Eye (tissue), 1 donor: ENCODE data around the gene ANKAR.
"Not testable (repeated sequence)": the region's sequence is repeated elsewhere in the genome, so short reads cannot be mapped to it uniquely, and the experiment has no call there.

Source experiments
- DNase-seq: peaks from one replicate; pipeline ENCODE4 v3.0.0-alpha.2; 2015

Gene ANKAR

GRCh38 chr2:189661148-189661956 lies 13.1 kb upstream of the ANKAR start, which contains the start of gene ASNSD1:
ASNSD1 (plus strand) TSS chr2:189661459; CDS start chr2:189666133, 4,674 bp downstream.
- DNase-seq: peak; percentile 100

GRCh38 chr2:189661957-189662321 lies 12.5 kb upstream of the ANKAR start:
- DNase-seq: no peak

GRCh38 chr2:189662669-189663226 lies 11.7 kb upstream of the ANKAR start:
- DNase-seq: no peak

GRCh38 chr2:189663319-189663718 lies 11.2 kb upstream of the ANKAR start:
- not testable (repeated sequence) for DNase-seq

GRCh38 chr2:189669913-189670312 lies 4.6 kb upstream of the ANKAR start:
- no peak for DNase-seq

- DNase-seq: no peak
Observed at GRCh38 chr2:189673661-189674373, 653 bp upstream of the ANKAR start.

- no peak for DNase-seq
Observed at GRCh38 chr2:189676471-189676870, 2.0 kb downstream of the ANKAR start.

GRCh38 chr2:189679226-189679625 lies 4.8 kb downstream of the ANKAR start:
- DNase-seq: no peak

GRCh38 chr2:189681203-189681602 lies 6.7 kb downstream of the ANKAR start:
- DNase-seq: no peak

- no peak for DNase-seq
Observed at GRCh38 chr2:189681903-189682302, 7.4 kb downstream of the ANKAR start.

- DNase-seq: no peak
Observed at GRCh38 chr2:189683348-189683747, 8.9 kb downstream of the ANKAR start.

GRCh38 chr2:189684811-189685210 lies 10.3 kb downstream of the ANKAR start:
- no peak for DNase-seq

GRCh38 chr2:189685540-189686229 lies 11.2 kb downstream of the ANKAR start:
- peak; percentile 27 for DNase-seq

GRCh38 chr2:189687796-189688195 lies 13.3 kb downstream of the ANKAR start:
- not testable (repeated sequence) for DNase-seq

- no peak for DNase-seq
Observed at GRCh38 chr2:189696223-189696622, 21.8 kb downstream of the ANKAR start.

- DNase-seq: peak; percentile 67
Observed at GRCh38 chr2:189698020-189698887, 23.8 kb downstream of the ANKAR start.

GRCh38 chr2:189700681-189701080 lies 26.2 kb downstream of the ANKAR start:
- no peak for DNase-seq

GRCh38 chr2:189702071-189702470 lies 27.6 kb downstream of the ANKAR start:
- DNase-seq: no peak

- no peak for DNase-seq
Observed at GRCh38 chr2:189709501-189710221, 35.2 kb downstream of the ANKAR start.

GRCh38 chr2:189717593-189717992 lies 43.1 kb downstream of the ANKAR start:
- not testable (repeated sequence) for DNase-seq

GRCh38 chr2:189719571-189719970 lies 45.1 kb downstream of the ANKAR start:
- DNase-seq: no peak
